Raji (cell line): Measurements from ENCODE around the gene DIPK1A.

Source experiments
- POLR2A ChIP-seq: IDR thresholded peaks from 2 replicates; pipeline ENCODE4 v1.6.1; 2011; ENCODE audit warnings: low read depth, low read length, control low read depth; ENCODE audit not compliant: insufficient read depth

The DIPK1A gene

DNA sequence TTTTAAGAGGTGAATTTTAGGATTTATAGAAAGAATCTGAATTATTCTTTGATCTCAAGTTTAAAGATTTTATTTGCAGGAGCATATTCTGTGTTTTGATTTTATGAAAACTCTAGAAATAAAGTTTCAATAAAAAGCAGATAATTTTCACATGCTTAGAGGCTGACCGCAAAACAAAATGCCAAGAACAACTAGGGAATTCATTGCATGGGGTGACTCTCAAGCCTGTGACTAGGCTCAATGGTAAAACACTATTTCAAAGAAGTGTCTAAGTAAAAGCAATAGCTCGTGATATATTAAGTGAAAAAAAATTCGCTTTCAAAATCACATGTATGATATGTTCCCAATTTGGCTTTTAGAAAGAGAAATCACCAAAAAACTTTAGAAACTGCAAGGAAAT is 79.9 kb downstream of the DIPK1A start:
- TF ChIP-seq POLR2A: no peak

DNA sequence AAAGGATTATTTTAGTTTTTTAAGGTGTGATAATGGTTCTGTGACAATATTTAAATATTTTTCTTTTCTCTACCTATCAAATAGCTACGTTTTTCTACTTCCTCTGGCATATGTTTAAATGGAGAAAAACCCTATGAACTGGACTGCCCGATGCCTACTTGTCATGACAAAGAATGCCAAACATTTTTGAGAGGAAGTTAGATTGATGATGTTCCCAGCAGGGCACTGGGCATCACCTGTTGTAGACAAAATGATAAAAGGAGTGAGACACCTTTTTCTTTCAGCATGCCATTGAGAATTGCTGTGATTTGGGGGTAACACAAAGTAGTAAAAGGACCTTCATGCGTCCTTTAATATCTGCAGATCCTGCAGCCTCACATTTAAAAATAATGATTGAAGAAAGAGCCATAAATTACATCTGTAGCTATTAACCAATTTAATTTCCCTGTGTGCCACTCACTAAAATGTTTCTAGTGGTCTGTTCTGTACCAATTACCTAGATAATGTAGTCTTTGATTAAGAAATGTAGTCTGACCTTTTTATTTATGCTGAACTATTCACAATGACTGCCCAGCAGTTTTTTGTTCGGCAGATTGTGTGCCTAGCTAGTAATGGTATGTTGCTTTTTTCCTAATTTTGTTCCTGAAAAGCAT is 81.8 kb downstream of the DIPK1A start:
- TF ChIP-seq POLR2A: no peak

DNA sequence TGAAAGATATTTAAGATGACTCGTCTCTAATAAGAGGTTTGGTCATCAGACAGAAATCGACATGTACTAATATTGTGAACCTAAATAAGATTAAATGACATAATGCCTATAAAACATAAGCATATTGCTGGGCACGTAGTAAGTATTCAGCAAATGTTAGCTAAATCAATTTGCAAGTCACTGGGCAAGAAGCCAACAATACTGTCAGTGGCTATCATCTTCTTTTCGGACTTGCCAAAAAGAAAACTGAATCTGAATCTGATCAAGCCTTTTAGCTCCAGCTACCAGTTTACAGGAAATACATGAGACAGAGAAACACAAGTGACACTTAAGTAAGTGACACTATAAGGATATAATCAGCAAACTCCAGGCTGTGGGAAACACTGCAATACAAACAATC is 83.5 kb downstream of the DIPK1A start:
- TF ChIP-seq POLR2A: no peak

- no peak for TF ChIP-seq POLR2A
These were observed 84.1 kb downstream of the DIPK1A start for GRCh38 chr1:92877081-92877711.

GRCh38 chr1:92876351-92876750 is 84.9 kb downstream of the DIPK1A start:
- no peak for TF ChIP-seq POLR2A

DNA sequence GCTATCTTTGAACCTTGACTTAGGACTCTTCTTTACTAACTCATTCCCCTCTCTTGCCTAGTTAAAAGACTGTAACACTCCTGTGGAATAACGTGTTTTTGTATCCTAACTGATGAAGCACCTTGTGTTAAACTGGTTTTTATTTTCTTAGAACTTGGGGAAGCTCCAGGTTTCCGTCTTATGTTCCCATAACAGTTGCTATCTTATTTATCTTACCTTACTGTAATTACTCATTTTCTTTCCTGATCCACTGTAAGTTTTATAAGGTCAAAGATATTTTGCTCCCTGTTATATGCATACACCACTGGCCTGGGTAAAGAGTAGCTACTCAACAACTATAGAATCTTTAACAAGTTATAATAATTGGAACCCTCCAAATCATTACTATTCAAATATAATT is 86.3 kb downstream of the DIPK1A start:
- no peak for TF ChIP-seq POLR2A

- no peak for TF ChIP-seq POLR2A
These were observed 88.5 kb downstream of the DIPK1A start for GRCh38 chr1:92872719-92873118.

- TF ChIP-seq POLR2A: no peak
These were observed 90.7 kb downstream of the DIPK1A start for GRCh38 chr1:92870591-92870990.

DNA sequence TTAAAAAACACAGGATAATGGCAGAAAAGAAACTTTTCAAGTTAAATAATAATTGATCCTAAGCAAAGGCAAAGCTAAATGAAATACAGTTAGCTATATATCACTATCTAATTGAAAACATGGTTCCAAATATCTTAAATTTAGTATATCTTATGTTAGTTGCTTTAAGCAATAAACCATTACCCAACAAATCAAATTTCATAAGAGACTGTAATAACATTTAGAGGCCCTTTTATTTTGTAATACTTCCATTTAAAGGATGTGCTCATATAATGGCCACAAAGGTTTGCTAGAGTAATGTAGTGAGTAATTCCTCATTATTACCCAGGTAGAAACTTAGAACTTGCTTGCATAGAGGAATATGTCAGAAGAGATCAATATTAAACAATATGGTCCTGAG is 97.1 kb downstream of the DIPK1A start:
- no peak for TF ChIP-seq POLR2A

DNA sequence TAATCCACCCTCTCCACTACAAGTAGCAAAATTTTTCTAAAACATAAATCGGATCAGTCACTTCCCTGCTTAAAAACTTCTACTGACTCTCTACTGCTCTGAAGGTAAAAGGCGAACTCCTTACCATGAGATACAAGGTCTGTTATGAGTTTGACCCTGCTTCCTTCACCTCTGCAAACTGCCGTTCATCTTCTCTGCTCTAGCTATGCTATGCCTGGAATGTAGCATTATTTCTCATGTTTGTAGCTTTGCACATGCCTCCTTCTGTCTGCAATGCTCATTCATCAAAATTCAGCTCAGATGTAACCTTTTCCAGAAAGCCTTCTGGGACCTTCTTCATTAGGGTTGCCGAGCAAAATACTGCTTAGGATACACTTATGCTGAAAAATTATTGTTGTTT is 98.7 kb downstream of the DIPK1A start:
- TF ChIP-seq POLR2A: no peak

- no peak for TF ChIP-seq POLR2A
These were observed 101.7 kb downstream of the DIPK1A start for GRCh38 chr1:92859400-92860039.

GRCh38 chr1:92858564-92859399 is 102.5 kb downstream of the DIPK1A start:
- TF ChIP-seq POLR2A: no peak

DNA sequence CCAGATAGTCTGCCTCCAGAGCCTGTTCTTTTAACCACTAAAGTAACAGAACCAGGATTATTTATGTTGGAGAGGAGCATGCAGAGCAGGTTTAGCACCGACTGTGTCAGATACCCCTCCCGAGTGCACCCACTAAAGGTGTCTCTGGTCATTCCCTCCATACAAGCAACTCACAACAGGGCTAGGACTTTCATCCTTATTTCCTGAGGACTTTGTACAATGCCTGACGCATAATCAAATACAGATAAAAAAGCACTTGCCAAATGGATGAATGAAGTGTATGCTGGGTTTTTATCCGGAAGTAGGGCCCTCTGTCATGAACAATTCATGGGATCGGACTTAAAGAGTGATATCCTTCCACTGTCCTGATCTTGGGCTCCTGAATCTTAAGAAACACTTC is 103.4 kb downstream of the DIPK1A start:
- TF ChIP-seq POLR2A: no peak

DNA sequence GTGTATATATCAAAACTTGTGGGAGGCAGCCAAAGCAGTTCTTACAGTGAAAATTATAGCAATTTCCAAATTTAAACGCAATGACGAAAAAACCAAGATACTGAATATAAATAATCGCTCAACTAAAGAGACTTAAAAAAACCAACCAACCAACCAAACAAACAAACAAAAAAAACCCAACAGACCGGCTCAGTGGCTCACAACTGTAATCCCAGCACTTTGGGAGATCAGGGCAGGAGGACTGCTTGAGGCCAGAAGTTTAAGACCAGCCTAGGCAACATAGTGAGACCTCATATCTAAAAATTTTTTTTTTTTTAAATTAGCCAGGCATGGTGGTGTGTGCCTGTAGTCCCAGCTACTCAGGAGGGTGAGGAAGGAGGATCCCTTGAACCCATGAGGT is 106.0 kb downstream of the DIPK1A start:
- TF ChIP-seq POLR2A: no peak

GRCh38 chr1:92854101-92854785 is 107.0 kb downstream of the DIPK1A start:
- TF ChIP-seq POLR2A: no peak

- no peak for TF ChIP-seq POLR2A
These were observed 108.0 kb downstream of the DIPK1A start for GRCh38 chr1:92853299-92853698.

GRCh38 chr1:92851729-92852128 is 109.5 kb downstream of the DIPK1A start:
- no peak for TF ChIP-seq POLR2A
